NCI-H2107 treated with DMSO at 0.1 percent for 48 hours (cell line): ENCODE measurements around the gene UTS2R.
A peak's percentile ranks its signal among the peaks of the same experiment; 100 is the strongest.
"Not testable (repeated sequence)": the region's sequence is repeated elsewhere in the genome, so short reads cannot be mapped to it uniquely, and the experiment has no call there.

ENCODE experiments used
- DNase-seq: peaks from one replicate; lab custom pipeline; 2025; ENCODE audit not compliant: unreplicated experiment; lab: John Stamatoyannopoulos, UW

UTS2R gene

DNA sequence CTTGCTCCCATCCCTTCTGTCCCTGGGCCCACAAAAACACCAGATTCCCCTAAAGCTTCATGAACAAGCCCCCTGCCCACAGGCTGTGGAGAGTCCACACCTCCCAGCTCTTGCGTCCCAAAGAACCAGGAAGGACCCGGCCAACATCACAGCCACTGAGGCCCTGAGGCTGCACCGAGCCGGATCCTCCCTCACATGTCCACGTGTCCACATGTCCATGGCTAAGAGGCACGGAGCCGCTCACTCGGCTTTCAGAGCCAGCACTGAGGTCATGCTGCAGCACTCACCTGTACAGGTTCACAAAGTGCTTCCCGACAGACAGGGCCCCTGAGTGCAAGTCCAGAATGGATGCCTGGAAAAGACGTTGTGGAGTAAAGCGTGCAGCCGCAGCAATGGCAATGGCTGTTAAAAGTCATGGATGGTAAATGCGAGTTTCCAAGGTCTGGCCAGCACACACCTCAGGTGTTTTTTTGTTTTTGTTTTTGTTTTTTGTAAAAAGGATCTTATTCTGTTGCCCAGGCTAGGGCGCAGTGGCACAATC, 34.6 kb downstream of the UTS2R start:
- no peak for DNase-seq

GRCh38 chr17:82407255-82407654, 35.7 kb downstream of the UTS2R start:
- DNase-seq, result peak; percentile 41

GRCh38 chr17:82408288-82408937, 36.8 kb downstream of the UTS2R start:
- DNase-seq, result peak; percentile 92

- DNase-seq, result no peak
These were observed 37.4 kb downstream of the UTS2R start for GRCh38 chr17:82408938-82409318.

DNA sequence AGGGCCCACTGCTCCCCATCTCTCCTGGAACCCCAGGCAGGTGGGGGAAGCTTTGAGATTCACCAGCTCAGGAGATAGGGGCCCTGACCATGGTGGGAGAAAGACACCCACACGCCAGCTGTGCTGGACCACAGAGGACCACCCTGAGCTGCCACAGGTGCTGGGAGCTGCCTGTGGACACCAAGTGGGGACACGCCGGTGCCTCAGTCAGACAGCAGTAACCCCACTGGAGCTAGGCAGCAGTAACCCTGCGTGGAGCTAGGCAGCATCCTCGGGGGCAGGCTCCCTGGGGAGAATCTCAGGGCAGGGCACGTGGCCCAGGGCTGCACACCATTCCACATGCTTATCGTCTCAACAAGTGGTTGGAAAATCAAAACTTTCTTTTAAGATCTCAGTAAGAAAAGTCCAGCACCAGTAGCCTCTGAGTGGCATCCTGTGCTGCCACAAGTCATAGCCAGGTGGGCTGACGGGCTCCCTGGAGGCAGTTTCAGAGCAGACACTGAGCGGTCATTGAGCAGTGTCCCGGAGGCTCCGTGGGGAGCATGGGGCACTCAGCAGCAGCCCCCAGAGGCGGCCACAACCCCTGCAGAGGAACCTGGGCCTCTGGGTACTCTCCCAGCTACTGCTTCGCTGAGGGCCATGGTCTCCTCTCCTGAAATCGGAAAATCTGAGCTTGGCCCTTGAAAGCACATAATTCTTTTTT, 38.6 kb downstream of the UTS2R start:
- DNase-seq, result no peak

GRCh38 chr17:82411396-82412053, 40.0 kb downstream of the UTS2R start:
- no peak for DNase-seq

DNA sequence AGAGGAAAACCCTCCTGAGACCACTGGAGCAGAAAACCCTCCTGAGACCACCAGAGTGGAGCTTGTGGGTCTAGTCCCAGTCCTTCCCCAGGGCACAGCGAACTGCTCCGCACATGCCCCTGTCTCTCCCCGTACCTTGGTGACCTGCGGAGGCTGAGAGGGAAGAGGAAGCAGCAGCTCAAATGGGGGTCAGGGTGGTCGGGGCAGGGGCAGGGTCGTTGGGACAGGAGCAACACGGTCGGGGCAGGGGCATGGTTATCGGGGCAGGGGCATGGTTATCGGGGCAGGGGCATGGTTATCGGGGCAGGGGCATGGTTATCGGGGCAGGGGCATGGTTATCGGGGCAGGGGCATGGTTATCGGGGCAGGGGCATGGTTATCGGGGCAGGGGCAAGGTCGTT, 40.5 kb downstream of the UTS2R start:
- not testable (repeated sequence) for DNase-seq

- DNase-seq, result peak; percentile 67
These were observed 41.3 kb downstream of the UTS2R start for GRCh38 chr17:82412535-82413520.

DNA sequence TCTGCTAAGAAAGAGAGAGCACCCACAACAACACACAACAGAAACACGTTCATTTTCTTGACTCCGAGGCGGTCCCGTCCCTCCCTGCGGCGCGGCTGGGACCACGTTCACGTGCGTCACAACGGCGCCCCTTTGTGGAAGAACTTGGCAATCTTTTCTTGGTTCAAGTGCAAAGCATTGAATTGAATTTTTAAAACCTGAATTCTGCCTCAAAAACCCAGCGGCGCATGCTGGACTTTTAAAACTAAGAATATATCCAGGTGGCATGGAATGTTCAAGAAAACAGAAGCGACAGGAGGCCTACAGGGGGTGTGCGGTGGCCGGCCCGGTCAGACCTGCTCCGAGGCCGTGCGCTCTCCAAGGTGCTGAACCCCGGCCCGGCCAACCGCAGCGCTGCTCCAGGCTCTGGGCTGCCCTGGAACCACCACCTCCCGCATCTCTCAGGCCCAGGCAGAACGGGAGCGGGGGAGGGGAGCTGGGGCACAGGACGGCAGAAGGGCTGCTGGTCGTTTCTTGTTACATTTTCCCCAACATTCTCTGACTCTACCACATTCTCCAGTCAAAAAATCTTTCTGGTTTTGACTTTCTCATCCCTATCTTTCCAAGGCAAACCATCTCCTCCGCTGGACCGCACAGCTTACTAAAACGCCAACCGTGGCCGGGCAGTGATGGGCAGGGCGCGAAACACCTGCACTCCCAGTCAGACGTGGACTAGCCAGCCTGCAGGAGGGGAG, 43.1 kb downstream of the UTS2R start:
- peak; percentile 51 for DNase-seq

DNA sequence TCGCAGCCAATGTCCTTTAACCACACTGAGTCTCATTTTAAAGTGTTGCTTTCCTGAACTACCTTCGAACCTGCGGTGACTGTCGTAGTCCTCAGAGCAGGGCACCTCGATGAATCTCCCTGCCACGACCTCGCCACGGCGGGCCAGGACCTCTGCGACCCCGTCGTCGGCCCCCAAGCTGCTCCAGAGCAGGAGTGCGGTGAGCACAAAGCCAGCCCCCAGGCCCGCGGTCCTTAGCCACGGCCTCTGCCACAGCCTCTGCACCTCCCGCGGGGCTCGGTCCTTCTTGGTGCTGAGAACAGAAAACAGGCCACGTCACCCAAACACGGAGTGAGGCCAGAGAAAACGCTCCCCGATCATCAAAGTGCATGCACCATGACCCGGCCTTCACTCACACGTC, 43.8 kb downstream of the UTS2R start:
- no peak for DNase-seq

DNA sequence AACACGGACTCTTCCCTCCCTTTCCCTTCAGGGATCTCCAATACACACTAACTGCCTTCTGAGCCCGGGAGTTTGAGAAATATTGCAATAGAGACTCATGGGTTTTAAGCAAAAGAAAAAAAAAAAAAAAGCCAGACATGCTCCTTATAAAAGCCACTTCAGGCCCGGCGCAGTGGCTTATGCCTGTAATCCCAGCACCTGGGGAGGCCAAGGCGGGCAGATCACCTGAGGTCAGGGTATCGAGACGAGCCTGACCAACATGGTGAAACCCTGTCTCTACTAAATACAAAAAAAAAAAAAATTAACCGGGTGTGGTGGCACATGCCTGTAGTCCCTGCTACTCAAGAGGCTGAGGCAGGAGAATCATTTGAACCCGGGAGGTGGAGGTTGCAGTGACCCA, 44.2 kb downstream of the UTS2R start:
- no peak for DNase-seq

DNA sequence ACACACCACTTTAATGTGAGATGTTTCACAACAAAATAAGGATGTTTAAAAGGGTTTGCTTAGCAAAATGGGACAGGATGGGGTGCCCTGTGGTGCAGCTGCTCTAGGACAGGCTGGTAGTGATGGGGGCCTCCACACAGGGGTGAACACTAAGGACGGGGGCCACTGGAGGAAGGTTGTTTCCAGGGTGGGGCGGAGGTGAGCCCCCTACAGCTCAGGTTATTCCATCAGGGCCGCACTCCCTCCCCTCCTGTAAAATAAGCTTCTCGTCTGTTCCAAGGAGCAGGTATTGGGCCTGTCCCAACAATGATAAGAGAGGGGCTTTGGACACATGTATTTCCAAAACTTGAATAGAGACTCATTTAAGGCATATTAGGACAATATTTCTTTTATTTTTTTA, 44.7 kb downstream of the UTS2R start:
- no peak for DNase-seq

DNA sequence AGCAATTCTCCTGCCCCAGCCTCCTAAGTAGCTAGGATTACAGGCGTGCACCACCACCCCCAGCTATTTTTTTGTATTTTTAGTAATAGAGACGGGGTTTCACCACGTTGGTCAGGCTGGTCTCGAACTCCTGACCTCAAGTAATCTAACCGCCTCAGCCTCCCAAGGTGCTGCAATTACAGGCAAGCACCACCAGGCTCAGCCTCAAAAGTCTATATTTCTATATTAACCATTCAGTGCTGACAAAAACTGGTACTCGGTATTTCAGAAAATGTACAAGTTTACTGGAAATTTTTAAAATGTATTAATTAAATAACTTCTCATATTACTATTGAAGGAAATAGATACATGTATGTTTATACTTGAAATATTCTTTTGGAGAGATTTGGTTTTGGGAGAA, 45.2 kb downstream of the UTS2R start:
- no peak for DNase-seq

DNA sequence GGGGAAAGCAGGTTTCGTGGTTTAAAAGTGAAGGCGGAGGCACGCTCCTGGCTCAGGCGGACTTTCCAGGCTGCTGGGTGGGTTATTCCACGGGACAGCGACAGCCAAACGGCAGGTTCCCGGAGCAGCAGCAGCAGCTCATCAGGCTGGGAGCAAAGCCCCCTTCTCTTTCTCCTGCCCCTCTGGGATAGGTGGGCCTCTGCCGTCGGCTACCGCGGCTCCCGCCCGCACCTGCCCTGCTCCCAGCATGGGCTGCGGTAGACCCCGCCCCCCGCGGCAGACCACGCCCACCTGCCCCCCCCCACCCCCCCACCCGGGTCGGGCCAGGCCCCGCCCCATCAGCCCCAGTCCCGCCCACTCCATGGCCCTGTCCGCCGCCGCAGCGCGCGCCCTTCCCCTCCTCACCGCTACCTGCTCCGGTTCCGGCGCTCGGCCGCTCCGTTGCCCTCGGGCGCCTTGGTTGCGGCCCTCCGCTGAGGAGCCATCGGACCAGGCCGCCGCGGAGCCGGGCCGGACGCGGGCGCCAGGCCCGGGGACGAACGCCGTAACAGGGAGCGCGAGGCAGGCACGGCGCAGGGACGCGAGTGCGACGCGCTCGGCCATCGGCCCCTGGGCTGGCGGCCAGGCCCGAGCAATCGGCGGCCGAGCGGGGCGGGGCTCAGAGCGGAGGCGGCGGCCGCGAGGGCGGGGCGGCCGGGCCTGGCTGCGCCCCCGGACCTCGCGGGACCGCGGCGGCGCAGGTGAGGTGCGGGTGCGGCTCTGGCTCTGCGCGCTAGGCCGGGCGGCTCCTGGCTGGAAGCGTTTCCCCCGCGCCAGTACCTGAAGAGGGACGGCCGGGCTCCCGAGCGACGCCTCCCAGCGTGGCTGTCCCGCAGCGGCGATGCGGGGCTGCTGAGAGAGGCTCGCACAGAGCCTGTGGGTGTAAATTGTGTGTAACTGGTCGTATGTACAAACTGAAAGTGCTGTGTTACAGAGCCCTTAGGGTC, 46.7 kb downstream of the UTS2R start, which contains the start of the genes HEXD and OGFOD3:
Gene HEXD (plus strand): TSS at position 347 of the 986 bp plus-strand sequence. CDS start 1,453 bp downstream, outside the sequence.
Gene OGFOD3 (minus strand): TSS at position 586 of the 986 bp plus-strand sequence. CDS start 101 bp downstream, at position 485.
- DNase-seq, result peak; percentile 58

DNA sequence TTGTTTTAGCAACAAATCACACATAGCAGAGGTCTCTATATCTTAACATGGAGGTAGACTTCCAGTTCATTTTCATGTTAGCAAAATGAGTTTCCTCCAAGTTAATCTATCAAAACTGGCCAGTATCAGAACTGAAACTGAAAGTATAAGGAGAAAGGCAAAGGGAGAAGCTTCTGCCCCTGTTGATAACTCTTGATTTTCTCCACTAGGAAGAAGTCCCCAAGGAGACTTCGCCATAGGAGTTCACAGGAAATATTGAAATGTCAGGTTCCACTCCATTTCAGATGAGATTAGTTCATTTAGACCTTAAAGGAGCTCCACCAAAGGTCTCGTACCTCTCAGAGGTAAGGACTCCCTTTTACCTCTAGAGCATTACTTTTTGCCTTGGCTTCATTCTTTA, 48.0 kb downstream of the UTS2R start:
- DNase-seq, result no peak

GRCh38 chr17:82424001-82424862, 52.7 kb downstream of the UTS2R start:
- DNase-seq, result no peak

GRCh38 chr17:82424863-82425159, 53.2 kb downstream of the UTS2R start:
- no peak for DNase-seq
